ENCODE measurements around the gene TSHZ3.

Gene TSHZ3

DNA sequence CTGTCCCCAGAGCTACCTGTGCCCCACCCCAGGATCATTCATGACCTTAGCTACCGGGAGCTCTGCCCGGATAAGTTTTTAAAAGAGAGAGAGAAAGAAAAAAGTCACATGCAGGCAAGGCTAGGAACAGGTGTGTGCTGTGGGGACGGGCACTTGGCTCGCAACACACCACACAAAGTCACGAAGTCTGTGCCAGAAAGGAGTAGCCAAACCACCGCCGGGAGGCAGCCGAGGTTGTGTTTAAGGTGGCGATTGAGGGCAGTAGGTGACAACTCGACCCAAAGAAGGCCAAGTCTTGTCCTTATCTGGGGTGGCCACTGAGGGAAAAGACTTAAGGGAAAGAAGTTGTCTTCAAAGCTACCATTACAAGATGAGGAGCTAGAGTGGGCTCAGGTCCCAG lies 4.6 kb upstream of the TSHZ3 start:
- DNase-seq: no peak

DNA sequence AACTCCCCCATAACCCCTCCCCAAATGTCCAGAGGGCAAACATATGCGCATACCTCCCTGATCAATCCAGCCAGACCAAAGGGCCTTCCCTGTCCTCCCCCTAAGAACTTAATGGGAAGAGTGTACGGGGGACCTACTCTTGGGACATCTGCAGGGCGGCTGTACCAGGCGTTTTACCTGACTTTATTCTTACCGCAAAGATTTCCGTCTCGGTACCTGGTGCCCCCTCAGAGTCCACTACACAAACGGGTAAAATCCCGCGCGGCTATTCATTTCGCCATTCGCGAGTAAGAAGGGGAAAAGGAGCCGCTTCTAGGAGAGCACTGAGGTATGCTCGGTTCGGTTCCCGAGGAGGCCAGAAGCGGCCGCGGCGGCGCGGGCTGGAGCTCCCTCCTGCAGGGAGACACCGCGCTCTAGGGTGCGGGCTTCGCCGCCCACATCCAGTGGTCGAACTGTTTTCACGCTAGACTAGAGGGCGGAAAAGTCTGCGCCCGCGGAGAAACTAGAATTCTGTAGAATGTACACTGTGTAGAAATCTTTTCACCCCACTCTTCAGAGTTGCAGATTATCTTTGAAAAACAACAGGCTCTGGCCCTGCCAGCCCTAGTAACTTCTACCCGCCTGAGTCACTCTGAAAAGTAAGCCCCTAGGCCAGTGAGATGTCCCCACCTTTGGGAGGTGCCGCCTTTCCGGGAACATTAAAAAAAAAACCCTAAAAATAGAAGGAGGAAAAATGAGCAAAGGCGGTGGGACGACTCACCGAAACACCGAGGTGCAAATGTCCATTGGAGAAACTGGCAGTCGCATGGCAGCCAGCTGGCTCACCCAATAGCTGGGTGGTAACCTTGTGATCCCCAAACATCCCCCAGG lies 3.8 kb upstream of the TSHZ3 start:
- no peak for DNase-seq

DNA sequence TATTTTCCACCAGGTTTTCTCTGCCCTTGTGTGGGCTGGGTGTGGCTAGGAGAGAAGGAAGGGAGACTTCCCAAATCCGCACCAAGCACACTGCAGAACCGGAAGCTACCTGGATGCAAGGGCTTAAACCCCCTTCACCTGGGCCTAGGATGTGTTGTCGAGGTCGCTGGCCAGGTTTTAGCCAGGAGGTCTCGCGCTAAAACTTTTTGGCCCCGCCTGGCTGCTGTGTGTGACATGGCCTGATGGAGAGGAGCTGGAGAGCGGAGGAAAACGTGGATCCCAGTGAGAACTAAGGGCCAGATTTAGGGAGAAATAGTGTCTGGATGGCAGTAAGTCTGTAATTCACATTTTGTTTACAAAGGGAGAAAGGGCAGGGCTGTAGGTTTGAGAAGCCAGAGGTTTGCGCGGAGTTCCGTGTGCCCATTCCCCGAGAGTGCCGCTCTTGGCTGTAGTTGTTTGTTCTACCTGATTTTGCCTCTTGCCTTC lies 3.1 kb upstream of the TSHZ3 start:
- no peak for DNase-seq

GRCh38 chr19:31351855-31352195 lies 2.6 kb upstream of the TSHZ3 start:
- no peak for DNase-seq

- DNase-seq: no peak
Measured at GRCh38 chr19:31351056-31351854, 2.0 kb upstream of the TSHZ3 start.

DNA sequence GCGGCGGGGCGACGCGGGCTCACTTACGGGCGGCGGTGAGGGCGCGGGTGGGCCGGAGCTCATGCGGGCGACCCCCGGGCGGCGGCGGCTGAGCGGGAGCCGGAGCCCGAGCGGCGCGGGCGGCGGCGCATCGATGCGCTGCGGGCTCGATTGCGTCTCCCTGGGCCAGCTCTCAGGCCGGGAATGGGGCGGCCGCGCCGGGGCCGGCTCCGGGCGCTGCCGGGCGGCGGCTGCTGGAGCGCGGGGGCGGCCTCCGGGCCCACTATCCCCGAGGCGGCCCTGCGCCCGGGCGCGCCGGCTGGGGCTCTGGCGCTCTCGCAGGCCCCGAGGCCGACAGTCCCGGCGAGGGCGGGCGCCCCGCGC lies 1.4 kb upstream of the TSHZ3 start:
- no peak for DNase-seq

- no peak for DNase-seq
Measured at GRCh38 chr19:31350033-31350692, 927 bp upstream of the TSHZ3 start.

DNA sequence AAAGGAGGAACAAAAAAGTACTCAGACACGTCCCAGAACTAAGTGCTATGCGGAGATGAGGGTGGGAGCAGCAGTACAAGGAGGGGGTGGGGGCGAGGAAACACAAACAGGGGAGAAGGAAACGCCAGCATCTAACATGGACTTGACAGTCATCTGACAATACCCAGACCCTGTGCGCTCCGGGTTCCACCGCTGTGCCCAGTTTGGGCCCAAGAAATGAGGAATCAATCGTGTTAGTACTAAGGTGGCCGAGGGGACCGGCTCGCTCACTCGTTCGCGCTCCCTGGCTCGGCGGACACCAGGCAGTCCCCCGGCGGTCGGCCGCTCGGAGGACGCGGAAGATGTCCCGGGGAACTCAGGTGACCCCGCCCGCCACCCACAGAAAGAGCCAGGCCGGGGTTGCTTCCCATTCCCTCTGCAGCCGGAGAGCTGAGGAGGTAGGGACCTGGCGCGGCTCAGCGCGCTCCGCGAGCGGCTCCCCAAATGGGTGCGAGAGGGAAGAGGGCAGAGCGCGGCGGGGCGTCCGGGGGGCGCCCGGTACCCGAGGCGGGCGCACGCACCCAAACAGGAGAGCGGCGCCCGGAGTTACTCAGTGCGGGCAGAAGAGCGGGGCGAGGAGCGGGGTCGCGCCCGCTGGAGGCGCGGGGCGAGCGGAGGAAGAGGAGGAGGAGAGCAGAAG lies 616 bp downstream of the TSHZ3 start:
- DNase-seq: no peak

- no peak for DNase-seq
Measured at GRCh38 chr19:31347828-31348392, 1.3 kb downstream of the TSHZ3 start.

GRCh38 chr19:31347354-31347753 lies 1.9 kb downstream of the TSHZ3 start:
- DNase-seq: no peak

DNA sequence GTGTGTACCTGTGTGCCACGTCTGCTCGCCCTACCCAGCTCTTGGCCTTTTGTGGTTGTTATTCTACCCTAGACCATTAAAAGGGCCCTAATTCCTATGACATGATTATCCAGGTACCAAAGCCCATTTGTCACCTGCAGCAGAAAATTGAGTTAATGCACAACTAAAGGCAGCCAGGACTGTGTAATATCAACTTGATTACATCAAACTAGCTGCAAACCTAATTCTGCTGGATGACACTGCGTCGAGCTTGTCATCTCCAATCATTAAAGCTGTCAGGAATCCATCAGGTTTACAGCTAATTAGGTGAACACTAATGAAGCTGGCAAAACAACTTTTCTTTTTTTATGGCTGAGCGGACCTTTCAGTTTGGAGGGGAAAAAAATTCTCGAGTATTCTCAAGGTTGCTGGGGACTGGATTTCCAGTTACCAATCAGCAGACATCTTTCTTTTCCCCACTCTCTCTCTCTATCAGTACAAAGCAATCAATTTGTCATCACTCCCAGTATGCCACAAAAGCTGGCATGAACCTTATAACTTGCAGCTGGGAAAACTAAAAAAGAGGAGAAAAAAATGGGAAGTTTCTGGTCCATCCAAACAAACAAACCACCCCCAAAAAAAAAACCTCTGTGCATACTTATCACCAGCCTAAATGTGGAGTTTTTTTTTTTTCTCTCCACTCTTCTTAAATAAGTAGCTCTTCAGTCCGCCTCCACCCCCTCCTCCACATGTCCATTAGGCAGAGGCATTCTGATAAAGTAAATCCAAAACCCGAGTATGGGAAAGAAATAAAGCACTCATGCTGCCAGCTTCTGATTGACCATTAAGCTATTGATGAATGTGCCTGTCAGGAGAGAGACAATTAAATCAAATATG lies 2.8 kb downstream of the TSHZ3 start:
- DNase-seq: no peak

- DNase-seq: no peak
Measured at GRCh38 chr19:31344403-31344802, 4.8 kb downstream of the TSHZ3 start.

- no peak for DNase-seq
Measured at GRCh38 chr19:31342926-31343325, 6.3 kb downstream of the TSHZ3 start.

GRCh38 chr19:31340042-31341025 lies 8.9 kb downstream of the TSHZ3 start:
- no peak for DNase-seq

DNA sequence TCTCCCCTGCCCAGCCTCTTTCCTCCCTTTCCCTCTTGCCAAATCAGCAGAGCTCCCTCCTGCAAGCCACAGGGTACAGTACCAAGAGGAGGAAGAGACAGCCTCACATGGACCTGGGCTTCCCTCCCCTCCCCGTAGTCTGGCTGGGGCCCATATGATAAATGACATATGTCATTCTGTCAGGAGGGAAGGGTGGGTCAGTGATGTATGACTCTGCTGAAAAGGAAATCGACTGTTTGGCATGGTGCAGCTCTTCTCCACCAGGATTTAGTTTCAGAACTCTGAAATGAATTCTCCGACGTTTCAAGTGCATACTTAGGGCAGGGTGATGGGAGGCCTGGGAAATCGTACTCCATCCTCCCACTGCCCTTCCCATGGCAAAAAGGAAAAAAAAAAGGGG lies 9.8 kb downstream of the TSHZ3 start:
- DNase-seq: no peak

GRCh38 chr19:31338069-31338776 lies 11.0 kb downstream of the TSHZ3 start:
- no peak for DNase-seq

DNA sequence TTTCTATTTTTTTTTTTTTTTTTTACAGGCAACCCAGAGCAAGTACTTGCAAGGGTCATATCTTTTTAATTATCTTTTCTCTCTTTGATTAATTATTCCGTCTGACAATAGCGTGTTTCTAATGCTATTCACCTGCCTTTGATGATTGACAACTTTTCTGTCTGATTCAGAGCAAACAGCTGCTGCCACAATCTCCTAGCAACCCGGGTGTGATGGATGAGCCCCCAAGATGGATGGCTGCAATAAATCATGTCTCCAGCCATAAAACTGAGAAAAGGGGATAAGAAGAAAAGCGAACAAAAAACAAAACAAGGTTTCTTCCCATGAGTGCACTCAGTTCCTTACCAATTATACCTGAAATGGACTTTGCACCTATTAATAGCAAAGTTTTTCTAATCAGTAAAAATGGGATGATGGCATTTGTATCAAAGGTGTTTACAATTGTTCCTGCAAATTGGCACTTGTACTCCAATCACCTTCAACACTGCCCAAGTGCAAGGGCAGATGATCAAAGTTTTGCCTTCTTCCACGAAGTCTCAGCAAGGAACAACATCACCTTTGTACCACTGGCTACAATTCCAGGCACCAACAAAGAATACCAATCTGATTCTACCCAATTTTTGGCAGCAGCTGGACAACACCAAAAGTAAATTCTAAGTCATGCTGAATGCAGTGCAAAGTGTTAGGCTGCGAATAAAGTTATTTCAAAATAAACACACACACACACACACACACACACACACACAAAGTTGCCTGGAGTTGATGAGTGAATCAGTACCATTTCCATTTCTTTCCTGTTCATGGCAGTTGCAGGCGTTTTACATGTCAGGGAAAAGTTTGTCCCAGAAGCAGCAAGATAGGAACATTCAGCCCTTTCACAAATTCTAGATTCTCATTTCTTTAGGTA lies 12.0 kb downstream of the TSHZ3 start:
- DNase-seq: no peak

- DNase-seq: no peak
Measured at GRCh38 chr19:31335716-31336115, 13.5 kb downstream of the TSHZ3 start.

Measured in NCI-H187 (cell line).